WTC11 (cell line): ENCODE measurements around the gene SYT7. TPM values are rescaled to one million over a fixed set of nuclear protein-coding genes. Genes with fewer than 3 reads are reported as not detected.

ENCODE experiments used
- ATAC-seq: fragments of 200-7000 bp; cut with Tn5 transposase; 2 replicates; pipeline ENCODE4 v1.10.0; 2021; ENCODE audit warnings: mild to moderate bottlenecking, moderate library complexity
- CTCF ChIA-PET: fragments of 300-600 bp; sonication (Branson Sonifier 250); formaldehyde crosslinking; loops from one replicate; lab custom pipeline; 2021; ENCODE audit warnings: antibody characterized with exemption; lab: Charles Lee
- POLR2A ChIA-PET: fragments of 350-600 bp; sonication (Branson Sonifier 250); formaldehyde crosslinking; loops from one replicate; lab custom pipeline; 2021; ENCODE audit warnings: antibody characterized with exemption; lab: Charles Lee
- DNase-seq: peaks from one replicate; pipeline ENCODE4 v3.0.0; 2021; ENCODE audit warnings: low spot score
- H3K27ac Mint-ChIP-seq: 2 replicates; pipeline ENCODE4 v1.8.0; 2021; ENCODE audit warnings: mixed read lengths
- H3K27me3 Mint-ChIP-seq: 2 replicates; pipeline ENCODE4 v1.8.0; 2021; ENCODE audit warnings: low read depth, mild to moderate bottlenecking, moderate library complexity, mixed read lengths
- H3K36me3 Mint-ChIP-seq: 2 replicates; pipeline ENCODE4 v1.8.0; 2021; ENCODE audit warnings: mixed read lengths
- H3K4me1 Mint-ChIP-seq: 2 replicates; pipeline ENCODE4 v1.8.0; 2022; ENCODE audit warnings: mixed read lengths
- H3K4me3 Mint-ChIP-seq: 2 replicates; pipeline ENCODE4 v1.8.0; 2021; ENCODE audit warnings: mild to moderate bottlenecking, moderate library complexity, mixed read lengths
- H3K9me3 Mint-ChIP-seq: 2 replicates; pipeline ENCODE4 v1.8.0; 2021; ENCODE audit warnings: mixed read lengths
- ARID4B ChIP-seq: sonication (generic); formaldehyde crosslinking; IDR thresholded peaks from 2 replicates; pipeline ENCODE4 v1.8.0; 2023; ENCODE audit warnings: missing genetic modification reagents, mild to moderate bottlenecking, borderline replicate concordance
- GABPB1 ChIP-seq: sonication (generic); formaldehyde crosslinking; IDR thresholded peaks from 2 replicates; pipeline ENCODE4 v1.8.1; 2023; ENCODE audit warnings: mild to moderate bottlenecking, missing genetic modification reagents
- MXD4 ChIP-seq: fragments of 250-450 bp; sonication (Bioruptor Pico); IDR thresholded peaks from 2 replicates; pipeline ENCODE4 v1.8.0; 2021; ENCODE audit warnings: mild to moderate bottlenecking, moderate library complexity, borderline replicate concordance
- MYBL2 ChIP-seq: sonication (generic); formaldehyde crosslinking; IDR thresholded peaks from 2 replicates; pipeline ENCODE4 v1.8.1; 2023; ENCODE audit warnings: mild to moderate bottlenecking, moderate library complexity, missing genetic modification reagents
- NFE2L1 ChIP-seq: sonication (generic); formaldehyde crosslinking; IDR thresholded peaks from 2 replicates; pipeline ENCODE4 v1.8.1; 2023; ENCODE audit warnings: missing genetic modification reagents
- NR1H2 ChIP-seq: sonication (generic); formaldehyde crosslinking; IDR thresholded peaks from 2 replicates; pipeline ENCODE4 v1.9.0; 2021; ENCODE audit warnings: mild to moderate bottlenecking, moderate library complexity, missing genetic modification reagents
- NR3C1 ChIP-seq: sonication (generic); formaldehyde crosslinking; conservative IDR thresholded peaks from 2 replicates; pipeline ENCODE4 v1.8.1; 2023; ENCODE audit warnings: low read depth, mild to moderate bottlenecking, missing genetic modification reagents
- PRDM15 ChIP-seq: sonication (generic); formaldehyde crosslinking; IDR thresholded peaks from 2 replicates; pipeline ENCODE4 v1.8.0; 2022; ENCODE audit warnings: missing genetic modification reagents
- RELA ChIP-seq: sonication (generic); formaldehyde crosslinking; IDR thresholded peaks from 2 replicates; pipeline ENCODE4 v1.8.1; 2022; ENCODE audit warnings: missing genetic modification reagents, mild to moderate bottlenecking, borderline replicate concordance
- SOX15 ChIP-seq: fragments of 250-450 bp; sonication (Bioruptor Pico); IDR thresholded peaks from 2 replicates; pipeline ENCODE4 v1.9.0; 2021; ENCODE audit warnings: mild to moderate bottlenecking
- USF1 ChIP-seq: sonication (generic); formaldehyde crosslinking; IDR thresholded peaks from 2 replicates; pipeline ENCODE4 v1.8.0; 2022; ENCODE audit warnings: mild to moderate bottlenecking, missing genetic modification reagents
- USF2 ChIP-seq: sonication (generic); formaldehyde crosslinking; IDR thresholded peaks from 2 replicates; pipeline ENCODE4 v1.8.1; 2023; ENCODE audit warnings: mild to moderate bottlenecking, missing genetic modification reagents, moderate library complexity
- ZBTB43 ChIP-seq: sonication (generic); formaldehyde crosslinking; IDR thresholded peaks from 2 replicates; pipeline ENCODE4 v1.8.1; 2023; ENCODE audit warnings: mild to moderate bottlenecking, missing genetic modification reagents
- ZNF232 ChIP-seq: sonication (generic); formaldehyde crosslinking; IDR thresholded peaks from 2 replicates; pipeline ENCODE4 v1.8.0; 2022; ENCODE audit warnings: mild to moderate bottlenecking, missing genetic modification reagents
- ZNF532 ChIP-seq: fragments of 250-450 bp; sonication (Bioruptor Pico); IDR thresholded peaks from 2 replicates; pipeline ENCODE4 v1.9.0; 2021; ENCODE audit warnings: mild to moderate bottlenecking, borderline replicate concordance
- ZNF671 ChIP-seq: fragments of 250-450 bp; sonication (Bioruptor Pico); IDR thresholded peaks from 2 replicates; pipeline ENCODE4 v1.8.0; 2021; ENCODE audit warnings: mild to moderate bottlenecking
- total RNA-seq: library from RNA; stranded (reverse); gene quantifications from 3 replicates; pipeline ENCODE4 v1.2.3, GENCODE V29; 2021
- TF ChIP-seq, protein P1 (sequence below): fragments of 250-450 bp; sonication (Bioruptor Pico); IDR thresholded peaks from 2 replicates; pipeline ENCODE4 v2.1.2; 2022; ENCODE audit warnings: mild to moderate bottlenecking, moderate library complexity

Gene SYT7
- total RNA-seq, 1 experiment from 2014 or later: 12.5 TPM

GRCh38 chr11:61524963-61525587 lies 55.8 kb downstream of the SYT7 start (continued):
- no peak for TF ChIP-seq ZNF532 (CRISPR knock-in tag)
- TF ChIP-seq, all 79 proteins: peak for 0

DNA sequence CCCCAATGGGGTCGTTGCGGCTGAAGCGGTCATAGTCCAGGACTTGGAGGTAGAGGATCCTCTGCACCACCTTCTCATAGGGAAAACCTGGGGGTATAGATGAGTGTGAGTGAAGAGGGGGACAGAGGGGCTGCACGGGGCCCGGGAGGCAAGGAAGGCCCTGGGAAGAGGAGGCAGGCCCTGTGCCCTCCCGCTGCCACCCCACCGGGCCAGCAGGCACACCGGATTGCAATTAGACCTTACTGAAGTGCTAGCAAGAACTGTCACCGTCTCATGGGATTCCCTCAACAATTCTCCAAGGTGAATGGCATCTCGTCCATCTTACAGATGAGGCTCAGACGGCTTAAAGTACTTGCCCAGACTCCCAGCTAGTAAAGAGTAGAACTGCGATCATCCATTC lies 56.4 kb downstream of the SYT7 start:
- POLR2A ChIA-PET: no interaction called here

More for the DNA sequence above, 56.4 kb downstream of the SYT7 start:
- DNase-seq: no peak
- H3K27me3 Mint-ChIP-seq: no peaks in the 10 kb centered on the region
- H3K9me3 Mint-ChIP-seq: no peaks in the 10 kb centered on the region
- H3K36me3 Mint-ChIP-seq: peaks cover 2% of the 10 kb centered on the region; the same call in 1 of the 2 replicates
- H3K27ac Mint-ChIP-seq: no peak overlapping the region
- H3K4me1 Mint-ChIP-seq: peaks cover 10% of the 10 kb centered on the region
- ATAC-seq: no peak
- CTCF ChIA-PET: interaction anchor here (2.2 to 12.5 kb wide), 2 partner anchors 5 to 10 kb away, joined by 5 to 241 read pairs; no protein-coding TSS in a partner anchor
- no peak for TF ChIP-seq PRDM15 (CRISPR knock-in tag)
- no peak for TF ChIP-seq MYBL2 (CRISPR knock-in tag)
- no peak for TF ChIP-seq RELA (CRISPR knock-in tag)
- TF ChIP-seq SOX15 (CRISPR knock-in tag): no peak
- TF ChIP-seq USF2 (CRISPR knock-in tag): no peak
- no peak for TF ChIP-seq GABPB1
- TF ChIP-seq MXD4 (CRISPR knock-in tag): no peak
- TF ChIP-seq NR1H2 (CRISPR knock-in tag): no peak
- no peak for TF ChIP-seq NFE2L1 (CRISPR knock-in tag)
- TF ChIP-seq ZNF671 (CRISPR knock-in tag): no peak
- no peak for TF ChIP-seq ZBTB43 (CRISPR knock-in tag)
- TF ChIP-seq ARID4B (CRISPR knock-in tag): no peak
- TF ChIP-seq, protein P1, sequence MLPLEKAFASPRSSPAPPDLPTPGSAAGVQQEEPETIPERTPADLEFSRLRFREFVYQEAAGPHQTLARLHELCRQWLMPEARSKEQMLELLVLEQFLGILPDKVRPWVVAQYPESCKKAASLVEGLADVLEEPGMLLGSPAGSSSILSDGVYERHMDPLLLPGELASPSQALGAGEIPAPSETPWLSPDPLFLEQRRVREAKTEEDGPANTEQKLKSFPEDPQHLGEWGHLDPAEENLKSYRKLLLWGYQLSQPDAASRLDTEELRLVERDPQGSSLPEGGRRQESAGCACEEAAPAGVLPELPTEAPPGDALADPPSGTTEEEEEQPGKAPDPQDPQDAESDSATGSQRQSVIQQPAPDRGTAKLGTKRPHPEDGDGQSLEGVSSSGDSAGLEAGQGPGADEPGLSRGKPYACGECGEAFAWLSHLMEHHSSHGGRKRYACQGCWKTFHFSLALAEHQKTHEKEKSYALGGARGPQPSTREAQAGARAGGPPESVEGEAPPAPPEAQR (CRISPR knock-in tag): no peak
- TF ChIP-seq USF1 (CRISPR knock-in tag): no peak
- no peak for TF ChIP-seq NR3C1 (CRISPR knock-in tag)
- TF ChIP-seq ZNF232 (CRISPR knock-in tag): no peak
- H3K4me3 Mint-ChIP-seq: no peak overlapping the region
